Osteoblast (primary cell): ENCODE measurements around the gene FABP3. TPM values are rescaled to one million over a fixed set of nuclear protein-coding genes. Genes with fewer than 3 reads are reported as not detected.

ENCODE experiments used
- DNase-seq: peaks from one replicate; pipeline ENCODE4 v3.0.0; 2011; ENCODE audit warnings: low spot score, mixed read lengths; ENCODE audit not compliant: insufficient read length; ENCODE audit errors: missing footprints
- H2AFZ ChIP-seq: 2 replicates; pipeline ENCODE4 v1.6.0; 2011; ENCODE audit warnings: mild to moderate bottlenecking, low read length
- H3K27ac ChIP-seq: 2 replicates; pipeline ENCODE4 v1.5.1; 2011; ENCODE audit warnings: mild to moderate bottlenecking, low read depth, low read length, moderate library complexity
- H3K27me3 ChIP-seq: 2 replicates; pipeline ENCODE4 v1.6.0; 2012; ENCODE audit warnings: mild to moderate bottlenecking, control low read depth, inconsistent platforms, low read length, moderate library complexity; ENCODE audit not compliant: insufficient read depth
- H3K36me3 ChIP-seq: 2 replicates; pipeline ENCODE4 v1.5.1; 2011; ENCODE audit warnings: mild to moderate bottlenecking, low read length, control low read depth, moderate library complexity; ENCODE audit not compliant: insufficient read depth
- H3K4me1 ChIP-seq: 2 replicates; pipeline ENCODE4 v1.5.1; 2011; ENCODE audit warnings: mild to moderate bottlenecking, low read length, control low read depth, moderate library complexity; ENCODE audit not compliant: insufficient read depth
- H3K4me2 ChIP-seq: 2 replicates; pipeline ENCODE4 v1.6.0; 2011; ENCODE audit warnings: mild to moderate bottlenecking, low read length; ENCODE audit not compliant: insufficient read depth
- H3K4me3 ChIP-seq: fragments of 200-600 bp; sonication (generic); 3 replicates; pipeline ENCODE4 v1.5.1; 2012; ENCODE audit warnings: mild to moderate bottlenecking, low read length, inconsistent platforms; ENCODE audit not compliant: insufficient read depth
- H3K79me2 ChIP-seq: 2 replicates; pipeline ENCODE4 v1.6.0; 2012; ENCODE audit warnings: mild to moderate bottlenecking, low read length, control low read depth, inconsistent platforms; ENCODE audit not compliant: insufficient read depth
- H3K9me3 ChIP-seq: 2 replicates; pipeline ENCODE4 v1.5.1; 2011; ENCODE audit warnings: low read depth, low read length, control low read depth
- H4K20me1 ChIP-seq: 2 replicates; pipeline ENCODE4 v1.6.0; 2012; ENCODE audit warnings: mild to moderate bottlenecking, low read length, control low read depth; ENCODE audit not compliant: insufficient read depth
- CTCF ChIP-seq: IDR thresholded peaks from 2 replicates; pipeline ENCODE4 v1.5.1; 2011; ENCODE audit warnings: mild to moderate bottlenecking, low read depth, low read length, moderate library complexity; ENCODE audit errors: extremely low read depth
- total RNA-seq: library from RNA; depleted of rRNA; stranded (reverse); fragments of >200 nt; gene quantifications from 2 replicates; pipeline ENCODE4 v1.2.3, GENCODE V29; 2012

FABP3 gene
- total RNA-seq, 1 donor, result 28.6 TPM

DNA sequence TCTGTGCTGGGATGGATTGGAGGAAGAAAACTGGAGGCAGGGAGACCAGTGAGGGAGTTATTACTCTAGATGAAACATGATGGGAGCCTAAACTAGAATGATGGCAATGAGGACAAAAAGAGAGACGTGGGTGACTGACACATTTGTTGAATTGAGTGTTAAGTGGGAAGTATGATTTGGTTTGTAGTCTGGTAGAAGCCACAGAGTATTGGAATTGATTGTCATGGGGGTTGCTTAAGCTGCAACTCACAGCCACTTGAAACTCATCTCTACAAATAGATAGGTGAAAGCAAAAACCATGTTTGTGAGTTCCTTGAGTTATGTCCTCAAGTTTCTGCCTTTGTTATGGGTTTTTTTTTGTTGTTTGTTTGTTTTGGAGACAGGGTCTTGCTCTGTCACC, 28.4 kb downstream of the FABP3 start:
- no peaks in the 10 kb centered on the region for H3K4me1 ChIP-seq
- H3K27ac ChIP-seq, result no peak overlapping the region
- no peaks in the 10 kb centered on the region for H4K20me1 ChIP-seq
- TF ChIP-seq CTCF, result no peak
- no peaks in the 10 kb centered on the region for H3K79me2 ChIP-seq
- no peak for DNase-seq
- H3K4me3 ChIP-seq, result no peak overlapping the region
- peaks cover 20% of the 10 kb centered on the region for H3K36me3 ChIP-seq
- H3K9me3 ChIP-seq, result no peaks in the 10 kb centered on the region
- H3K4me2 ChIP-seq, result no peak overlapping the region
- no peak overlapping the region for H2AFZ ChIP-seq
- H3K27me3 ChIP-seq, result no peaks in the 10 kb centered on the region

DNA sequence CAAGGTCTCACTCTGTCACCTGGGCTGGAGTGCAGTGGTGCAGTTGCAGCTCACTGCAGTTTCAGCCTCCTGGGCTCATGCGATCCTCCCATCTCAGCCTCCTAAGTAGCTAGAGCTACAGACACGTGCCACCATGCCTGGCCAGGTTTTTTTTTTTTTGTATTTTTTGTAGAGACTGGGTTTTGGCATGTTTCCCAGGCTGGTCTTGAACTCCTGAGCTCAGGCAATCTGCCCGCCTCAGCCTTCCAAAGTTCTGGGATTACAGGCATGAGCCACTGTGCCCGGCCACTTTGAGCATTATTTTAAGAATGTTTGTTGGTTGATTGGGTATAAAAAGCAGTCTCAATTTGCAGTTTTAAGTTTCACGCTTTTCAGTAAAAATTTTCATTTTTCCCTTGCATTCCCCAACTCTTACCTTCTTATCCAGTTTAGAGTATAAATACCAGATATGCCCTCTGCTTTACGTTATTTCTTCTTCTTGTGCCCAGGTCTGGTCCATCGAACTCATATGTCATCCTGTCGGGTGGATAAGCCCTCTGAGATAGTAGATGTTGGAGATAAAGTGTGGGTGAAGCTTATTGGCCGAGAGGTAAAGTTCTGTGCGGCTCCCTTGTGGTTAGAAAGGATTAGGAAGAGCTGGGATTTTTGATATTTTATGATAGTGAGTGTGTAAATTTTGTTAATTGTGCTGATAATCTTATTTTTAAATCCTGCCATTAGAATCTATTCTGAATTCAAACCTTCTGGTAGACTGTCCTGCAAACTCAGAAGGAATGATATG, 36.0 kb downstream of the FABP3 start:
- Histone ChIP-seq H4K20me1 (no peaks in the 10 kb centered on the region), H3K79me2 (no peaks in the 10 kb centered on the region), H3K4me1 (no peaks in the 10 kb centered on the region), H3K9me3 (no peaks in the 10 kb centered on the region), H3K4me3 (no peak overlapping the region), H3K36me3 (peaks cover 15% of the 10 kb centered on the region), H2AFZ (no peak overlapping the region), H3K27ac (no peak overlapping the region), H3K27me3 (no peaks in the 10 kb centered on the region), H3K4me2 (no peak overlapping the region)
- no peak for TF ChIP-seq CTCF
- no peak for DNase-seq

DNA sequence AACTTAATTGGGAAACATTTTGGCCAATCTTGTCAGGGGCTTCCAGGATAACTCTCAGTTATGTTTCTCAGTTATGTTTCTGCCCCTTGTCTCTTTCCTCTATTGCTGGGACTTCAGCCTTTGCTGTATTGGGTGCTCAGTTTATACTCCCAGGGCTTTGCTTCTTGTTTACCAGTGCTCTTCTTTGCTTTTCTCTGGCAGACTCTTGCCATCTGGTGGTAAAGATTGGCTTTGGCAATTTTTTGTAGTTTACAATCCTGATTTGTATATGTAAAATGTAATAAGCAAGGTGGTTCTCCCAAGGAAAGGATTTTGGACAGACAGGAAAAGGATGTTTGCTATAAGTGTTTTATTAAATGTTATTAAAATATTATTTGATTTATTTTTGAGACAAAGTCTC, 37.9 kb downstream of the FABP3 start:
- DNase-seq, result peak; percentile 43
- peak; percentile 58 for TF ChIP-seq CTCF
- Histone ChIP-seq H4K20me1 (no peaks in the 10 kb centered on the region), H3K36me3 (peaks cover 15% of the 10 kb centered on the region), H3K4me2 (no peak overlapping the region), H3K4me1 (no peaks in the 10 kb centered on the region), H3K9me3 (no peaks in the 10 kb centered on the region), H3K79me2 (no peaks in the 10 kb centered on the region), H2AFZ (no peak overlapping the region), H3K27ac (no peak overlapping the region), H3K4me3 (no peak overlapping the region), H3K27me3 (no peaks in the 10 kb centered on the region)

DNA sequence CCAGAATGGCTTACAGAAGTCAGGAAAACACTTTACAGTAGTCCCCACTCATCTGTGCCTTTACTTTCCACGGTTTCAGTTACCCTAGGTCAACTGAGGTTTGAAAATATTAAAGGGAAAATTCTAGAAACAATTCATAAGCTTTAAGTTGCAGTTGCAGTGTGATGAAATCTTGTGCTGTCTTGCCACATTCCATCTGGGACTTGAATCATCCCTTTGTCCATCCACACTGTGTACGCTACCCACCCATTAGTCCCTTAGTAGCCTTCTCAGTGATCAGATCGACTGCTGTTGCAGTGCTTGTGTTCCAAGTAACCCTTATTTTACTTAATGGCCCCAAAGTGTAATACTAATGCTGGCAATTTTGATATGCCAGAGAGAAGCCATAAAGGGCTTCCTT, 45.5 kb downstream of the FABP3 start:
- DNase-seq, result no peak
- no peak for TF ChIP-seq CTCF
- no peak overlapping the region for H3K4me2 ChIP-seq

More for the DNA sequence above, 45.5 kb downstream of the FABP3 start:
- Histone ChIP-seq H3K4me3 (no peak overlapping the region), H3K27ac (no peak overlapping the region), H4K20me1 (peaks cover 2% of the 10 kb centered on the region), H3K36me3 (peaks cover 5% of the 10 kb centered on the region), H2AFZ (no peak overlapping the region), H3K9me3 (no peaks in the 10 kb centered on the region), H3K27me3 (no peaks in the 10 kb centered on the region), H3K4me1 (no peaks in the 10 kb centered on the region), H3K79me2 (no peaks in the 10 kb centered on the region)
